HG02763 (cell line): ENCODE data around the gene HIP1.
"Not testable (repeated sequence)": the region's sequence is repeated elsewhere in the genome, so short reads cannot be mapped to it uniquely, and the experiment has no call there.

ENCODE experiments used
- ATAC-seq: cut with Tn5 transposase; IDR thresholded peaks from one replicate; pipeline ENCODE4 v1.9.1; 2021; ENCODE audit warnings: mild to moderate bottlenecking, moderate library complexity; ENCODE audit not compliant: unreplicated experiment

Gene HIP1

GRCh38 chr7:75534727-75535307 lies 203.9 kb downstream of the HIP1 start:
- ATAC-seq, result no peak

GRCh38 chr7:75533926-75534325 lies 204.8 kb downstream of the HIP1 start:
- no peak for ATAC-seq

GRCh38 chr7:75532639-75533038 lies 206.1 kb downstream of the HIP1 start:
- no peak for ATAC-seq

GRCh38 chr7:75531359-75531821 lies 207.4 kb downstream of the HIP1 start:
- no peak for ATAC-seq

- ATAC-seq, result not testable (repeated sequence)
These were observed 211.5 kb downstream of the HIP1 start for GRCh38 chr7:75527224-75527722.

GRCh38 chr7:75521727-75522126 lies 217.0 kb downstream of the HIP1 start:
- ATAC-seq, result not testable (repeated sequence)

- ATAC-seq, result not testable (repeated sequence)
These were observed 219.9 kb downstream of the HIP1 start for GRCh38 chr7:75518842-75519241.

GRCh38 chr7:75509033-75509432 lies 229.7 kb downstream of the HIP1 start:
- not testable (repeated sequence) for ATAC-seq

GRCh38 chr7:75492020-75492419 lies 246.7 kb downstream of the HIP1 start, which contains the start of gene SPDYE5:
SPDYE5 (plus strand) TSS chr7:75492320; CDS start chr7:75494048, 1,728 bp downstream.
- not testable (repeated sequence) for ATAC-seq

GRCh38 chr7:75485979-75486643 lies 252.6 kb downstream of the HIP1 start, which contains the start of gene POM121C:
POM121C (minus strand) TSS chr7:75486299; CDS start chr7:75441496, 44,803 bp downstream.
- peak; percentile 99 for ATAC-seq

- ATAC-seq, result not testable (repeated sequence)
These were observed 253.3 kb downstream of the HIP1 start for GRCh38 chr7:75485355-75485978.
